ENCODE measurements around the gene RNASE7.
"Not testable (repeated sequence)": the region's sequence is repeated elsewhere in the genome, so short reads cannot be mapped to it uniquely, and the experiment has no call there.

Gene RNASE7
- total RNA-seq, result 0 reads per million in 3 experiments

GRCh38 chr14:21041676-21042433 is at the start of gene RNASE7:
Gene RNASE7, plus strand, starts transcription at chr14:21042362. Its CDS starts 631 bp downstream, at chr14:21042993.
- DNase-seq, result no peak

GRCh38 chr14:20996521-20996920 is 45.6 kb upstream of the RNASE7 start:
- DNase-seq, result no peak

GRCh38 chr14:20997115-20997514 is 45.0 kb upstream of the RNASE7 start:
- no peak for DNase-seq

DNA sequence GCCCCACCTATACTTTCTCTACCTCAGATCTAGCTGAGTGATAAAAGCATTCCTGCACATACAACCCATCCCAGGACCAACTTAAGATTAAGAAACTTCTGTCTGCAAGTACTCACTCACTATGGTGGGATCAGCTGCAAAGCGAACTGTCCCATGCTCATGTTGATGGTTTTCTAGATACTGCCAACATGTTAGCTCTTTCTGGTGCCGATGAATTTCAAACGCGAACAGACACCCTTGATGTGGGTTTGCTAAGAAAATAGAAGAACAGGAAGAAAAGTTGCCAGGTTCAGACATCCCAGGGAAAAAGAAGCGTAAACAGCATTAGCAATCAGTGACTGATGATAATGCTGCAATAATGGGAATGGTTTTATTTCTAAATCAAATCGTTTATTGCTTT is 44.6 kb upstream of the RNASE7 start:
- no peak for DNase-seq

- DNase-seq, result no peak
Measured at GRCh38 chr14:20998139-20998538, 44.0 kb upstream of the RNASE7 start.

DNA sequence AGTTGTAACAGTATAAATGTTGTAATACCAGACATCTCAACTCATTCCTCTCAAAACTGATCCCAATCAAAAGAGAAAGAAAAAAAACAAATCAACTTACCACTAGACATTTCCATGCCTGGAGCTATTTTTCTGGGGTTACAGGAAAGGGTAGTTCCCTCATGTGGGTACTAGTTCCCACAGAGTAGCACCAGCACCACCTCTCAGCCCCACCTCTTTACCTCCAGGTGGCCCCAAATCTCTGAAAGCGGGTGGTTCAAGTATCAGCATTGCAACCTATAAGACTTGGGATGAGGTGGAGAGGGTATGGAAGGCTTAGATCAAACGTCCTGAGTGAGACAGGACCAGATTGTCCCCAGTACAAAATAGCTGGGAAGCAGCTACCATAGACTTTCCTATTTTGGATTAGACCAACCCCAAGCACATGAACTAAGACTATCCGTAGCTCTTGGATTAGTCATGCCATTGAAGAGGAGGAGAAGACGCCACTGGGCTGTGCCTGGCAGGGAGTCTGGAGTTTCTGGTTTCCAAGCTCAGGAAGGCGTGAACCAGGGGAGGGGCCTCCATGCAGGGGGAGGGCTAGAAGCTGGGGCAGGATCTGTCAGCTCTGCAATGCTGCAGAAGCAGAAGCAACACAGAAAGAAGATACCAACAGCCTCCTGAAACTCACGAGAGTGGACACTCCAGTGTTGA is 43.3 kb upstream of the RNASE7 start, which contains the start of gene SLC39A2:
SLC39A2 (plus strand) TSS at position 620 of the 693 bp plus-strand sequence. CDS start 154 bp downstream, outside the sequence.
- no peak for DNase-seq

DNA sequence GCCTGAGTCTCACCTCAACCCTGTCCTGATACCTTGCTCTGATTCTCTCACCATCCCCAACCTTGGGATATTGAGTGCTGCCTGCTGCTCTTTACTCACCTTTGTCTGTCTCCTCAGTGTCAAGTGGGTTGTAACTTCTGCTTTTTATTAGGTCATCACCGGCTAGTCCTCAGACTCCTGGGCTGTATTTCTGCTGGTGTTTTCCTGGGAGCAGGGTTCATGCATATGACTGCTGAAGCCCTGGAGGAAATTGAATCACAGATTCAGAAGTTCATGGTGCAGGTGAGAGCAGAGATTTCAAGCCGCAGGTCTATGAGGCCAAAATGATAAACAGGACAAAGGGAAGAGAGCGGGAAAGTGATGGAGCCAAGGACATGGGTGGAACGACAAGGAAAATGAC is 42.6 kb upstream of the RNASE7 start:
- no peak for DNase-seq

- no peak for DNase-seq
Measured at GRCh38 chr14:21001218-21001617, 40.9 kb upstream of the RNASE7 start.

GRCh38 chr14:21003788-21004346 is 38.3 kb upstream of the RNASE7 start:
- no peak for DNase-seq

DNA sequence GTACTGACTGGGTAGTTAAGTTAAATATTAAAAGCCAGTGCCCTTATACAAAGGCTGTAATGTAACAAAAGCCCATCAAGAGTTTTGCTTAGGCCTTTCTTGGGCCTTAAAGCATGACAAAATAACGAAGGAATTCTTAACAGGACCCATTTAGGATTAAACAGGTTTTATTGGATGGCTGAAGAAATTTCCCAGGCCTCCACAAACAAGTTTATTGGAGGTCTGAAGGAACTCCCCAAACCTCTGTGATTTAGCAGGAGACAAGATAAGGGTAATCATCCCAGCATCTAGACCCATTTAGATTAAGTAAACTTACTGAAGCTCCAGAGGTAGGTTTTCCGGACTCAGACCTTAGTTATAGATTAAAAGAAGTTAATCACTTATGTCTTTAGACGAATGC is 32.4 kb upstream of the RNASE7 start:
- not testable (repeated sequence) for DNase-seq

DNA sequence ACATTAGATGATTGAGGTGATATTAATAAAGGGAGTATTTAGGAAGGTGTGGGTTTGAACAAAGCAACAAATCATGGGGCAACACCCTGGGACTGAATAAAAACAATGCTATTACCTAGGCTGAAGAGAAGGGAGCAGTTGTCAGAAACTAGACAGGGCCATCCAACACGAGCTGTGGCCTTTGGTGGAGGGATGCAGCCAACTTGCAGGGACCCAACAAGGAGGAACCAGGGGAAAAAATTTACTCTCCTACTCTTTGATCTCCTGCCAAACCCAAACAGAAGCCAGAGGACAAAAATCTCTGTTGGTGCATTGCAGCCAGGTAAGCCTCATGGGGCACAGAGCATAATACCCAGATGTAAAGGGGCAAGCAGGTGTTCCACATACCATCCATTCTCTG is 31.0 kb upstream of the RNASE7 start:
- DNase-seq, result no peak

DNA sequence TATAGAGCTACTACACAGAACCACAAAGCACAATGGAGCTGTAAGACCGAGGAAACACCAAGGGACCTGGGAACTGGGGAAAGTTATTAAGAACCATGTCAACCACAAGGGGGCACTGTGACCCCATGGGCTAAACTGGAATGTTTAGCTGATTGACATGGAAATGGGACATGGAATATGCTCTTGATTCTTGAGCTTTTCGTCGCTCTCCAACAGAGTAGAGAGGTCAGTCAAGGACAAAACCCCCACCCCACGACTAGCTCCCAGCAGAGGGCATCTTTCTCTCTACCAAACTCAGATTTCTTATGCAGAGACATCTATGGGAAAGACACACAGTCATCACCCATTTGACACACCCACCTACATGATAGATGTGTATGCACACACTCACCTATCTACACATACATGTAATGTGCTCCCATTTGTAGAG is 27.4 kb upstream of the RNASE7 start:
- DNase-seq, result peak; percentile 74

DNA sequence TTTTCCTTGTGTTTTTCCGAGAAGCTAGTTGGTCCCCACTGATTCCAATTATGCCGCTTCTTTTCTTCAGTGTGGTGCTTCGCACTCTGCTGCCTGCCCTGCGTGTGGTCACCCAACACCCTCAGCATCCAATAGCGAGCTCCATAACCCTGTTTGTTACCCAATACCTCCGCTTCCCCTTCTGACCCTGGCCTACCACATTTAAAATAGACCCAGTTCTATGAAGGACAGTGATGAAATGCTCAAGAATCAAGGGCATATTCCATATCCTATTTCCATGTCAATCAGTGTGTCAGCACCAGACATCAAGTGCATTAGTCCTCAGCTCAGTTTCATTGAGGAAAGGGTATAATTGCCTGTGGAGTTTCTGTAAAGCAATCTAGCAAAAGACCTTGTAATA is 26.9 kb upstream of the RNASE7 start:
- DNase-seq, result no peak

DNA sequence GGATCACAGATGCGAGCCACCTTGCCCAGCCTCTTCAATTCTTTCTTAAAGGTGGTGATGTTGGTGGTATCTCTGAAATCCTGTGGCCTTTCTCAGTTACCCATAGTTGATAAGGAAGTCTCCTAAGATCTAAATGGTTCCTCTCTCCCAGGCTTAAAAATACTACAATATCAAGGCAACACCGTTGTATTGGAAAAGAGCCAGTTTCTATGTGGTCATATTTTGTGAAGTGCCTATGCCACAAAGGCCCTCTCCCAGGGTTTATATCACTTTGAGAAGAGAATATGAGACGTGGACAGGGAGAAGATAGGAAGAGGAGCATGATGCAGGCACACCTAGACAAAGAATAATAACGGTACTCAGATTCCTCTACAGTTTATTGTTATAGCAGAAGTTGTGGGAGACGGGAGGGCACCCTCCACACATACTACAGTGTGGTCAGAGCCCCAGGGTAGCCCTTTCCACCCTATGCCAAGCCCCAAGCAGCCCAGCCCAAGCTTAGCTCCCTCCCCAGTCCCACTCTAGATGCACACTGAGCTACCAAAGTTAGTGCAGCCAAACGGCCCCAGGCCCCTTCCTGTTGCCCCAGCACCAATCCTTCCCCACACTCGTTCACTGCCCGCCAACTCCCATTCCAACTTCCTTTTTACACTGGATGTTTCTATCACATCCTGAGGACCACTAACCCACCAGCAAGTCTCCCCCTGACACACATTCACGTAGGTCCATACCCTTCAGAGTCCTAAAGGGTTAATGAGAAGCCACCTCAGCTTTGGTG is 25.6 kb upstream of the RNASE7 start:
- no peak for DNase-seq

- no peak for DNase-seq
Measured at GRCh38 chr14:21017528-21018245, 24.5 kb upstream of the RNASE7 start.

DNA sequence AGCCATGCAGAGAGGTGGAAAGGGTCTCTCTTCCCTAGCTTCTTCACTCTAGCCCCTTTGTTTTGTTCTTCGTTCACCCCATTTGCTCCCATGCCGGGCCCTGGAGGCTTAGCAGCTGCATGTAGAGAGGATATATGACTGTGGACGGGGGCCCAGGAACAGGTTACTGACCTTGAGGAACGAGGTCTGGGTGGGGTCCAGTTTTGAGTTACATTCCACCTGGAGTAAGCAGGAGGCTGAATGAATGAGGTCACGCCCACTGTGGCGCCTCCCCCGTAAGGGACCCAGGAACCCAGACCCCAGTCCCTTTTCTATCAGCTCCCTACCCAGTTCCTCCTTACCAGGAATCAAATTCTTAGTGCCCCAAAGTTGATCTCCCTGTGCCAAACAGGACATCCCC is 23.9 kb upstream of the RNASE7 start:
- DNase-seq, result no peak

GRCh38 chr14:21018781-21019180 is 23.4 kb upstream of the RNASE7 start:
- DNase-seq, result no peak

- DNase-seq, result no peak
Measured at GRCh38 chr14:21019366-21019765, 22.8 kb upstream of the RNASE7 start.

- DNase-seq, result no peak
Measured at GRCh38 chr14:21020977-21021545, 21.1 kb upstream of the RNASE7 start.

DNA sequence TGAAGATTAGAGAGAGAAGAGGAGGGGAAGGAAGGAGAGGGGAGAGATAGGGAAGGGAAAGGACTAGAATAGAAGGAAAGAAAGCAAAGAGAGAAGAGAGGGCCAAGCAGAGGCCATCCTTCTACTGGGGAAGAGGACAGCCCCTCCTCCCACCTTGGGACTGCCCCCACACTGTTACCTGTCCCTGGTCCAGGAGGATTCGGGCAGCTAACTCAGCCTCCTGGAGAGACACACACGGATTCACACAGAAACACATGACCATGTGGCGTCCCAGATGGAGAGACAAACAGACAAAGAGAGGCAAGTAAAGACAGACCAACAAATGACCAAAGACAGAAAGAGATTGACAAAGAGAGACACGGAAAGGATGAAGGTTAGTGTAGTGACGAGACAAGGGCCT is 19.5 kb upstream of the RNASE7 start:
- no peak for DNase-seq

GRCh38 chr14:21023174-21023573 is 19.0 kb upstream of the RNASE7 start:
- DNase-seq, result no peak
